HEK293 (cell line): ENCODE results near the gene FMN1.

Experiments used
- CTCF ChIP-seq: fragments of 450-650 bp; formaldehyde crosslinking; IDR thresholded peaks from 2 replicates; pipeline ENCODE4 v1.5.1; 2016; ENCODE audit warnings: missing biosample characterization, missing genetic modification characterization
- PATZ1 ChIP-seq: fragments of 450-650 bp; formaldehyde crosslinking; IDR thresholded peaks from 2 replicates; pipeline ENCODE4 v1.5.1; 2016; ENCODE audit warnings: missing biosample characterization, missing genetic modification characterization
- ZBTB26 ChIP-seq: fragments of 450-650 bp; formaldehyde crosslinking; optimal IDR thresholded peaks from 2 replicates; pipeline ENCODE3; 2016; ENCODE audit warnings: missing biosample characterization, mild to moderate bottlenecking, missing genetic modification characterization
- ZBTB8A ChIP-seq: fragments of 450-650 bp; formaldehyde crosslinking; IDR thresholded peaks from 2 replicates; pipeline ENCODE4 v1.5.1; 2016; ENCODE audit warnings: missing biosample characterization, missing genetic modification characterization
- ZIC2 ChIP-seq: fragments of 450-650 bp; formaldehyde crosslinking; IDR thresholded peaks from 2 replicates; pipeline ENCODE4 v1.5.1; 2016; ENCODE audit warnings: missing biosample characterization, missing genetic modification characterization
- ZNF155 ChIP-seq: fragments of 450-650 bp; formaldehyde crosslinking; IDR thresholded peaks from 2 replicates; pipeline ENCODE4 v1.5.1; 2016; ENCODE audit warnings: missing biosample characterization, missing genetic modification characterization
- ZNF341 ChIP-seq: fragments of 450-650 bp; formaldehyde crosslinking; IDR thresholded peaks from 2 replicates; pipeline ENCODE4; 2016; ENCODE audit warnings: low read depth, missing biosample characterization, missing genetic modification characterization
- ZNF362 ChIP-seq: fragments of 450-650 bp; formaldehyde crosslinking; IDR thresholded peaks from 2 replicates; pipeline ENCODE4 v1.5.1; 2016; ENCODE audit warnings: missing biosample characterization, missing genetic modification characterization
- ZNF560 ChIP-seq: fragments of 450-650 bp; formaldehyde crosslinking; IDR thresholded peaks from 2 replicates; pipeline ENCODE4 v1.5.1; 2017; ENCODE audit warnings: missing biosample characterization, missing genetic modification characterization, borderline replicate concordance
- ZNF639 ChIP-seq: fragments of 450-650 bp; formaldehyde crosslinking; IDR thresholded peaks from 2 replicates; pipeline ENCODE4 v1.5.1; 2016; ENCODE audit warnings: missing biosample characterization, missing genetic modification characterization
- ZNF747 ChIP-seq: fragments of 450-650 bp; formaldehyde crosslinking; IDR thresholded peaks from 2 replicates; pipeline ENCODE4 v1.5.1; 2016; ENCODE audit warnings: missing biosample characterization, missing genetic modification characterization

DNA sequence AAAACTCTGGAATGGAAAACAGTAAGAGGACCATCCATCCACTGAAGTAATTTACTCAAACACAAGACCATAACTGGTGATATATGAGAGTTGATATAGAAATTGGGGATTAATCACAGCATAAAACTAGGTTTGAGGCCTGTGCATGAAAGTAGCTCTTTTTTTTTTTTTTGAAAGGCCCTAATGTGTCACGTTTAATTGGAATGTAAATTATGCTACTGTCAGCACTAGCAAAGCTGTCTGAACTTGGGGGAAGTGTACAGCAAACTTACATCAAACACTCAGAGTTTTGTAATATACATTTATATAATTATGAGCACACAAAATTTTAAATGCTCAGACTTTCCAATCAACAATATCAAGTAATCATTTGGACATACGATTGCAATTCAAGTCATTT lies 322.6 kb downstream of the FMN1 start:
- no peak for TF ChIP-seq ZNF341 (tag by site-specific recombination)
- no peak for TF ChIP-seq CTCF
- TF ChIP-seq ZNF362 (tag by site-specific recombination) = no peak
- TF ChIP-seq ZNF639 (tag by site-specific recombination) = no peak
- no peak for TF ChIP-seq ZNF155 (tag by site-specific recombination)
- no peak for TF ChIP-seq ZIC2 (tag by site-specific recombination)
- TF ChIP-seq ZNF560 = no peak
- TF ChIP-seq ZBTB8A = no peak
- no peak for TF ChIP-seq ZNF747 (tag by site-specific recombination)
- no peak for TF ChIP-seq ZBTB26
- TF ChIP-seq PATZ1 (tag by site-specific recombination) = no peak
